ENCODE measurements around the gene RFNG. TPM values are rescaled to one million over a fixed set of nuclear protein-coding genes. Genes with fewer than 3 reads are reported as not detected.

Gene RFNG
- total and polyA plus RNA-seq, 2 of the 13 experiments (the other 11 are each of a cell fraction or from before 2014, with no cell fraction given): 61.4 to 64.0 TPM

DNA sequence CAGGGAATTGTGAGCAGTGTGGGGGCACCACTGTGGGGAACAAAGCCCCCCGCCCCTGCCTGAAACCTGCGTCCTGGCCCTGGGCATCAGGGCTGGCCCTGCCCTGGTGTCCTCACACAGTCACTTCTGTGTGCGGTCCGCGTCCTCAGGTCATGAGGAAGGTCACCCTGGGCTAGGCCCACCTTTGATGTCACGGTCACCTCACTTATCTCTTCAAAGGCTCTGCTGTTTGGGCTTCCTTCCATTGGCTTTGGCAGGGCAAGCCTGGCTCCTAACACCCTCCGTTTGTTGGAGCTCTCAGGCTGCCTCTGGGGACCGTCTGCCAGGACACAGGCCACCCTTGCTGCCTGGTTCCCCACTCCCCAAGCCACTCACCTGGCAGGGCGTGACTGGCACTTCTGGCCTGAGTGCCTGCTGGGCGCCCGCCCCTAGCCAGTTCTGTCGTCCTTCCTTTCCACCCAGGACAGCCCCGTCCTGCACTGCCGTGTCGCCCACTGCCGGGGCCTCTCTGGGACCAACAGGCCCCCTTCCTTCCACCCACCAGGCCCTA is 37.8 kb downstream of the RFNG start (continued):
- TF ChIP-seq ZBTB42 (CRISPR knock-in tag; IDR thresholded peaks at IDR 0.05) (no peak), SIN3A (IDR thresholded peaks at IDR 0.05; ENCODE audit: borderline replicate concordance, low read depth, low read length) (no peak), ARNT (IDR thresholded peaks at IDR 0.05) (no peak), BHLHE40 (IDR thresholded peaks at IDR 0.05; ENCODE audit: low read length) (no peak; the same call in 1 of the 2 replicates), GATAD2A (CRISPR knock-in tag; IDR thresholded peaks at IDR 0.05) (peak; percentile 83), RBM39 (IDR thresholded peaks at IDR 0.05; ENCODE audit: low read depth, low read length, poor library complexity, severe bottlenecking) (no peak), ISX (CRISPR knock-in tag; conservative IDR thresholded peaks at IDR 0.05) (no peak), MAFF (IDR thresholded peaks at IDR 0.05; ENCODE audit: low read depth, low read length) (no peak), ZNF496 (CRISPR knock-in tag; IDR thresholded peaks at IDR 0.05; ENCODE audit: insufficient replicate concordance) (no peak), ZBTB20 (CRISPR knock-in tag; IDR thresholded peaks at IDR 0.05; ENCODE audit: borderline replicate concordance, low read depth) (no peak), PHF20 (CRISPR knock-in tag; IDR thresholded peaks at IDR 0.05) (no peak), SMC3 (IDR thresholded peaks at IDR 0.05; ENCODE audit: low read length) (no peak), GFI1 (CRISPR knock-in tag; IDR thresholded peaks at IDR 0.05; ENCODE audit: borderline replicate concordance) (no peak), ZNF292 (CRISPR knock-in tag; IDR thresholded peaks at IDR 0.05; ENCODE audit: borderline replicate concordance, low read depth) (no peak), NCOA5 (CRISPR knock-in tag; IDR thresholded peaks at IDR 0.05) (no peak), GPN1 (CRISPR knock-in tag; IDR thresholded peaks at IDR 0.05; ENCODE audit: borderline replicate concordance) (no peak), PHB2 (IDR thresholded peaks at IDR 0.05; ENCODE audit: partially characterized antibody) (no peak), HNF4G (IDR thresholded peaks at IDR 0.05; ENCODE audit: borderline replicate concordance, low read depth, low read length) (no peak), HNF4G (CRISPR knock-in tag; IDR thresholded peaks at IDR 0.05; ENCODE audit: borderline replicate concordance, low read depth) (no peak), ZBTB1 (CRISPR knock-in tag; IDR thresholded peaks at IDR 0.05; ENCODE audit: borderline replicate concordance) (no peak), TAF1 (CRISPR knock-in tag; IDR thresholded peaks at IDR 0.05) (no peak), PCBP2 (optimal IDR thresholded peaks at IDR 0.05; ENCODE audit: low read depth, low read length, poor library complexity, severe bottlenecking) (no peak)
- TF ChIP-seq, protein P1, sequence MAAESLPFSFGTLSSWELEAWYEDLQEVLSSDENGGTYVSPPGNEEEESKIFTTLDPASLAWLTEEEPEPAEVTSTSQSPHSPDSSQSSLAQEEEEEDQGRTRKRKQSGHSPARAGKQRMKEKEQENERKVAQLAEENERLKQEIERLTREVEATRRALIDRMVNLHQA (CRISPR knock-in tag; IDR thresholded peaks at IDR 0.05): no peak
- TF ChIP-seq, protein P2, sequence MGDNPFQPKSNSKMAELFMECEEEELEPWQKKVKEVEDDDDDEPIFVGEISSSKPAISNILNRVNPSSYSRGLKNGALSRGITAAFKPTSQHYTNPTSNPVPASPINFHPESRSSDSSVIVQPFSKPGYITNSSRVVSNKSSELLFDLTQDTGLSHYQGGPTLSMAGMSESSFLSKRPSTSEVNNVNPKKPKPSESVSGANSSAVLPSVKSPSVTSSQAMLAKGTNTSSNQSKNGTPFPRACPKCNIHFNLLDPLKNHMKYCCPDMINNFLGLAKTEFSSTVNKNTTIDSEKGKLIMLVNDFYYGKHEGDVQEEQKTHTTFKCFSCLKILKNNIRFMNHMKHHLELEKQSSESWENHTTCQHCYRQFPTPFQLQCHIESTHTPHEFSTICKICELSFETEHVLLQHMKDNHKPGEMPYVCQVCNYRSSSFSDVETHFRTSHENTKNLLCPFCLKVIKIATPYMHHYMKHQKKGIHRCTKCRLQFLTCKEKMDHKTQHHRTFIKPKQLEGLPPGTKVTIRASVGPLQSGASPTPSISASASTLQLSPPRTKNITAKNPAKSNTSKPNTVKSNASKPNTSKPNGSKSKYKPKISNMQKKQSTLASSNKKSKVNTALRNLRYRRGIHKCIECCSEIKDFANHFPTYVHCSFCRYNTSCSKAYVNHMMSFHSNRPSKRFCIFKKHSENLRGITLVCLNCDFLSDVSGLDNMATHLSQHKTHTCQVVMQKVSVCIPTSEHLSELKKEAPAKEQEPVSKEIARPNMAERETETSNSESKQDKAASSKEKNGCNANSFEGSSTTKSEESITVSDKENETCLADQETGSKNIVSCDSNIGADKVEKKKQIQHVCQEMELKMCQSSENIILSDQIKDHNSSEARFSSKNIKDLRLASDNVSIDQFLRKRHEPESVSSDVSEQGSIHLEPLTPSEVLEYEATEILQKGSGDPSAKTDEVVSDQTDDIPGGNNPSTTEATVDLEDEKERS (CRISPR knock-in tag; IDR thresholded peaks at IDR 0.05): peak; percentile 17; the same call in 1 of the 2 replicates
- TF ChIP-seq, protein P3, sequence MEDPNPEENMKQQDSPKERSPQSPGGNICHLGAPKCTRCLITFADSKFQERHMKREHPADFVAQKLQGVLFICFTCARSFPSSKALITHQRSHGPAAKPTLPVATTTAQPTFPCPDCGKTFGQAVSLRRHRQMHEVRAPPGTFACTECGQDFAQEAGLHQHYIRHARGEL (CRISPR knock-in tag; IDR thresholded peaks at IDR 0.05): no peak
- TF ChIP-seq, protein P4, sequence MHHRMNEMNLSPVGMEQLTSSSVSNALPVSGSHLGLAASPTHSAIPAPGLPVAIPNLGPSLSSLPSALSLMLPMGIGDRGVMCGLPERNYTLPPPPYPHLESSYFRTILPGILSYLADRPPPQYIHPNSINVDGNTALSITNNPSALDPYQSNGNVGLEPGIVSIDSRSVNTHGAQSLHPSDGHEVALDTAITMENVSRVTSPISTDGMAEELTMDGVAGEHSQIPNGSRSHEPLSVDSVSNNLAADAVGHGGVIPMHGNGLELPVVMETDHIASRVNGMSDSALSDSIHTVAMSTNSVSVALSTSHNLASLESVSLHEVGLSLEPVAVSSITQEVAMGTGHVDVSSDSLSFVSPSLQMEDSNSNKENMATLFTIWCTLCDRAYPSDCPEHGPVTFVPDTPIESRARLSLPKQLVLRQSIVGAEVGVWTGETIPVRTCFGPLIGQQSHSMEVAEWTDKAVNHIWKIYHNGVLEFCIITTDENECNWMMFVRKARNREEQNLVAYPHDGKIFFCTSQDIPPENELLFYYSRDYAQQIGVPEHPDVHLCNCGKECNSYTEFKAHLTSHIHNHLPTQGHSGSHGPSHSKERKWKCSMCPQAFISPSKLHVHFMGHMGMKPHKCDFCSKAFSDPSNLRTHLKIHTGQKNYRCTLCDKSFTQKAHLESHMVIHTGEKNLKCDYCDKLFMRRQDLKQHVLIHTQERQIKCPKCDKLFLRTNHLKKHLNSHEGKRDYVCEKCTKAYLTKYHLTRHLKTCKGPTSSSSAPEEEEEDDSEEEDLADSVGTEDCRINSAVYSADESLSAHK (CRISPR knock-in tag; IDR thresholded peaks at IDR 0.05; ENCODE audit: borderline replicate concordance): no peak
